Measurements from ENCODE around the gene GFI1B. TPM values are rescaled to one million over a fixed set of nuclear protein-coding genes. Genes with fewer than 3 reads are reported as not detected.
A peak's percentile ranks its signal among the peaks of the same experiment; 100 is the strongest.

Gene GFI1B
- total RNA-seq, 2 donors from 2014 or later, result 0.12 TPM; not detected in 1

GRCh38 chr9:133004999-133005760 is 26.7 kb downstream of the GFI1B start:
- intact Hi-C loops (cut with DNase I), result no loop called here
- DNase-seq (no peak), ATAC-seq (no peak)

- DNase-seq (no peak), ATAC-seq (no peak)
- intact Hi-C loops (cut with DNase I), result no loop called here
Measured at GRCh38 chr9:133005957-133006356, 27.5 kb downstream of the GFI1B start.

GRCh38 chr9:133006731-133007352 is 28.3 kb downstream of the GFI1B start:
- intact Hi-C loops (cut with DNase I), result no loop called here
- ATAC-seq, result no peak
- no peak for DNase-seq

GRCh38 chr9:133008406-133008805 is 29.9 kb downstream of the GFI1B start:
- ATAC-seq (no peak), DNase-seq (no peak)
- intact Hi-C loops (cut with DNase I), result no loop called here

DNA sequence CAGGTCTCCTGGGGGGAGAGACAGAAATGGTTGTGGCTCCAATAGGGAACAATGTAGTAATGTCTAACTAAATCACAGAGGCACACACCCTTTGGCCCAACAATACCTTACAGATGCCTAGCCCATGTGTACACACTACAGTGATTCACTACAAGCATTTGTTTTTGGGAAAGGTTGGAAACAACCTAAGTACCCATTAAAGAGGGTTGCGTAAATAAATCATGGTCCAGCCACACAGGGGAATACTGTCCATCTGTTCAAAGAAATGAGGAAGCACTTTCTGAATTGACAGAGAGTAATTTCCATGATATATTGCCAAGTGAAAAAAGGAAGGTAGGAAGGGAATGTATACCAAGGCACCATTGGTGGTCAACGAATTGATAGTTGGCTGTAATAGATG is 30.3 kb downstream of the GFI1B start:
- DNase-seq (no peak), ATAC-seq (no peak)
- intact Hi-C loops (cut with DNase I), result no loop called here

DNA sequence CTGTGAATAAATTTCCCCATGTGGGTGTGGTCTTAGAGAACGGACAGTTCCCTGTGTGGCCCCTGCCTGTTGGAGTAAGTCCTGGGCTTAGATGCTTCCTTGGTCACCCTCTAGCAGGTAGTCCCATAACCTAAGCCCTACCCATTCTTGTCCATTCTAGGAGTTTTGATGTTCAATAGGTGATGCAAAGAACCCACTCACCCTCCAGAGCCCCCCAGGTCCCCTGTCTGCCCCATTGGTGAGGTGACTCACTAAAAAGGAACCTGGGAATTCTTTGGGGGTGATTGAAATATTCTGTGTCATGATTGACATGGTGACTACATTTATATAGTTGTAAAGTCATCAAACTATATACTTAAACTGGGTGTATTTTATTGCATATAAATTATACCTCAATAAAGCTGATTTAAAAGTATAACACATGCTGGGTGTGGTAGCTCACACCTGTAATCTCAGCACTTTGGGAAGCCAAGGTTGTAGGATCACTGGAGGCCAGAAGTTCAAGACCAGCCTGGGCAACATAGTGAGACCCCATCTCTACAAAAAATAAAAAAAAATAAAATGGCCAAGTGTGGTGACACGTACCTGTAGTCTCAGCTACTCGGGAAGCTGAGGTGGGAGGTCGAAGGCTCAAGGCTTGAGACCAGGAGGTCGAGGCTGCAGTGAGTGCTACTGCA is 31.6 kb downstream of the GFI1B start:
- DNase-seq (no peak), ATAC-seq (no peak)
- intact Hi-C loops (cut with DNase I), result no loop called here

DNA sequence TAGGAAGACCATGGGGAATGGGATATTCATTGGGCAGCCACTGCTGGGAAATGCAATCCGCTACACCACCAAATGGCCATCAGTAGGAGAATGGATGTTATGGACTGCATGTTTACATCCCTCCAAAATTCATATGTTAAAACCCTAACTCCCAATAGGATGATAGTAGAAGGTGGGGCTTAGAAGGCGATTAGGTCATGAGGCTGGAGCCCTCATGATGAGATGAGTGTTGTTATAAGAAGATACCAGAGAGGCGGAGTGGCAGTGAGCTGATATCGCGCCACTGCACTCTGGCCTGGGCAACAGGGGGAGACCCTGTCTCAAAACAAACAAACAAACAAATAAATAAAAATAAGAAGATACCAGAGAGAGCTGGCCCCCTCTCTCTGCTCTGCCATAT is 36.2 kb downstream of the GFI1B start:
- no peak for DNase-seq
- intact Hi-C loops (cut with DNase I), result no loop called here
- no peak for ATAC-seq

DNA sequence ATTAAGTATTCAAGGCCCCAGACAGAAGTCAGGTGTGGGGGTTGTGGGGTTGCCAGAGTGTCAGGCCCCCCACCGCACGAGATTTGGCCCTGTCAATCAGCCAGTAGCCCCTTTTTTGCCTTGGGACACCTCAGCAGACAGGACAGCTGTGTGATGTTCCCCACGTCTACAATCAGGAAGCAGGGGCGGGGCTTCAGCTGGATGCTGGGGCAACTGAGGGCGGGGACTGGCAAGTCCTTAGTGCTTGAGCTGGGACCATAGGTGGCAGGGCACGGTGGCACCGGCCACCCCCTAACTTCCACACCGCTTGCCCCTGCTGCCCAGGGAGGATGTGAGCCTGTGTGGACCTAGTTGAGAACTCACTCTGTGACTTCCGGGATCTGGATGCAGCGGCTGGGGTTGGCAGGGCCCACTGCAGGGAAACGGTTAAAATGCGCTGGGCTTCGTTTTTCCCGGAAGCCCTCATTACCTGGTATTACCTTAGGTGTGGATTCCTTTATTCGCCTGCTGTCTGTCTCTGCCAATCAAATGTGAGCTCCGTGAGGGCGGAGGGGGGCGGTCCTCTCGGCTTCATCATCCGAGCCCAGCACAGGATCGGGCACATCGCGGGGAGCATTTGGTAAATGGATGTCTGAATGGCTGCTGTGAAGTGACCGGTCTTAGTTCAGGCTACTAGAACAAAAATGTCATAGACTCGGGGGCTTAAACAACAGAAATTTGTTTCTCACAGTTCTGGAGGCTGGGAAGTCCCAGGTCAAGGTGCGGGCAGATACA is 44.8 kb downstream of the GFI1B start:
- intact Hi-C loops (cut with DNase I), result no loop called here
- DNase-seq (peak; percentile 35), ATAC-seq (peak in 1 of 2 donors; percentile 26)

DNA sequence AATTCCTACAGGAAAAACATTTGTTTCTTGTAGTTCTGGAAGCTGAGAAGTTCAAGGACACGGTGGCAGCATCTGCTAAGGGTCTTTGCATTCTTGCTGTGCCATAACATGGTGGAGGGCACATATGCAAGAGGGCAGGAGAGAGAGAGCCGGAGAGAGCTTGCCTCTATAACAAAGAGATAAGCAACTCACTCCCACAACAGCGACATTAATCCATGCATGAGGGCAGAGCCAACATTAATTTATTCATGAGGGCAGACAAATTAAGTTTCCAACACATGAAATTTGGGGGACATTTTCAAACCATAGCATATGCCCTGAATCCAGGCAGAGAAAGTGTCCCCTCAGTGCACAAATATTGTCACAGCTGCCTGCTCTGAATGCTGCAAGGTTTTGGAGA is 47.9 kb downstream of the GFI1B start:
- ATAC-seq, result no peak
- no peak for DNase-seq
- intact Hi-C loops (cut with DNase I), result no loop called here

GRCh38 chr9:133027134-133027533 is 48.6 kb downstream of the GFI1B start:
- DNase-seq (no peak), ATAC-seq (no peak)

GRCh38 chr9:133028221-133028620 is 49.7 kb downstream of the GFI1B start:
- DNase-seq (no peak), ATAC-seq (no peak)
- intact Hi-C loops (cut with DNase I), result no loop called here

More at GRCh38 chr9:133027134-133027533, 48.6 kb downstream of the GFI1B start:
- intact Hi-C loops (cut with DNase I), result no loop called here

DNA sequence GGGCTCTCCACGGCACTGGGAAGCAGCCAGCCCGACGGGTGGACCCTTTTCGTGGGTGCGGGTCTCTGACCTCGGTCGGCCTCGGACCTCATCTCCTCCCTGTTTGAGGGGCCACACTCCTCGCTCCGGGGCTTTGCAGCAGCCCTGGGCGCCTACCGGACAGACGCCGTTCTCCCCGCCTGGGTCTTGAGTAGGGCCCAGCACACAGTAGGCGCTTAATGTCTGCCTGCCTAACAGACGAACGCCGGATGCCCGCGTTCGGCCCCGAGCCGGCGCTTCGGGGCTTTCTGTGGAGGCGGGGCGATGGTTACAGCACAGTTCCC is 51.5 kb downstream of the GFI1B start:
- intact Hi-C loops (cut with DNase I), result no loop called here
- peak in 1 of 2 donors; percentile 3 for ATAC-seq
- DNase-seq, result no peak

- DNase-seq, result peak; percentile 93
- peak; percentile 99 for ATAC-seq
Measured at GRCh38 chr9:133030317-133031129, 52.0 kb downstream of the GFI1B start, which contains the start of gene GTF3C5. GTF3C5 (plus strand) TSS chr9:133030997; CDS start chr9:133031012, 15 bp downstream.

GRCh38 chr9:133031130-133031422 is 52.6 kb downstream of the GFI1B start:
- no peak for DNase-seq
- no peak for ATAC-seq
- intact Hi-C loops (cut with DNase I), result no loop called here

More at GRCh38 chr9:133030317-133031129, 52.0 kb downstream of the GFI1B start, which contains the start of gene GTF3C5:
- intact Hi-C loops (cut with DNase I), result no loop called here

DNA sequence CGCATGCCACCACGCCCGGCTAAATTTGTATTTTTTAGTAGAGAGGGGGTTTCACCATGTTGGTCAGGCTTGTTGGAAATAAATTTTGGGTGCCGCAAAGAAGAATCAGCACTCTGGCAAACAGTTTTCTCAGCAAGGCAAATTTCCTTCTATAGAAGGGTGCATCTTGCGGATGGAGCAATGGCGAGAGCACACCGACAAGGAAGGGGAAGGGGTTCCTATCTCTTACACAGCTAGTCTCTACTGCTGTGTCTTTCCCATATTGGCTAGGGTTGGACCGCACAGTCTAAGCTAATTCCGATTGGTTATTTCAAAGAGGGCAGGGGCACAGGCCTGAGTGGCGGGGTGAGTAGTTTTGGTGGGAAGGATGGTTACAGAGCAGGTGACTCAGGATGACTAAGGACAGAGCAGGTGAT is 53.0 kb downstream of the GFI1B start:
- intact Hi-C loops (cut with DNase I), result no loop called here
- ATAC-seq, result no peak
- DNase-seq, result no peak

- ATAC-seq (no peak), DNase-seq (no peak)
- intact Hi-C loops (cut with DNase I), result no loop called here
Measured at GRCh38 chr9:133032171-133032570, 53.7 kb downstream of the GFI1B start.

DNA sequence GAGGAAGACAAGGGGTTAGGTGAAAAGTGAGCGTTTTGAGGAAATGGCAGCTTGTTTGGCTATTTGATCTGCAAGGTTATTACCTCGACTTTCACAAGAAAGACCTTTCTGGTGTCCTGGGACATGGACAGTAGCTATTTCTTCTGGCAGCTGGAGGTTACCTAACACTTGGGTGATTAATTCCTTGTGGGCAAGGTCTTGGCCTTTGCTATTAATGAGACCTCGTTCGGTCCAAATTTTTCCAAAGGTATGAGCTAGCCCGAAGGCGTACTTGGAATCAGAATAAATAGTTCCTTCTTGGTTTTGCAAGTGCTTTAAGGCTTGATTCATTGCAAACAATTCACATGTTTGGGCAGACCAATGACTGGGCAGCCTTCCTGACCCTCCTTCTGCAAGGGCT is 57.2 kb downstream of the GFI1B start:
- no peak for DNase-seq
- intact Hi-C loops (cut with DNase I), result no loop called here
- no peak for ATAC-seq

GRCh38 chr9:133037775-133038515 is 59.5 kb downstream of the GFI1B start:
- ATAC-seq, result no peak
- intact Hi-C loops (cut with DNase I), result no loop called here
- DNase-seq, result no peak

All from left cardiac atrium (tissue), 4 donors.